GM12875 (cell line): ENCODE data around the gene CCL24.
"Not testable (repeated sequence)": the region's sequence is repeated elsewhere in the genome, so short reads cannot be mapped to it uniquely, and the experiment has no call there.

Experiments used
- H3K4me3 ChIP-seq: one replicate; pipeline ENCODE4 v1.5.1; 2011; ENCODE audit warnings: low read depth, low read length, control low read depth
- CTCF ChIP-seq: IDR thresholded peaks from 2 replicates; pipeline ENCODE4 v1.5.1; 2011; ENCODE audit warnings: low read depth, mild to moderate bottlenecking, control low read depth, inconsistent platforms, low read length, moderate library complexity, borderline replicate concordance; ENCODE audit not compliant: insufficient read depth

Gene CCL24

GRCh38 chr7:75849573-75849972 is 36.0 kb upstream of the CCL24 start:
- no peak overlapping the region for H3K4me3 ChIP-seq

GRCh38 chr7:75847707-75848106 is 34.1 kb upstream of the CCL24 start:
- H3K4me3 ChIP-seq: no peak overlapping the region
- no peak for TF ChIP-seq CTCF

More at GRCh38 chr7:75849573-75849972, 36.0 kb upstream of the CCL24 start:
- TF ChIP-seq CTCF: no peak

- H3K4me3 ChIP-seq: not testable (repeated sequence)
Measured at GRCh38 chr7:75845132-75845531, 31.5 kb upstream of the CCL24 start.

- no peak overlapping the region for H3K4me3 ChIP-seq
- TF ChIP-seq CTCF: no peak
Measured at GRCh38 chr7:75844158-75844557, 30.6 kb upstream of the CCL24 start.

GRCh38 chr7:75843613-75844116 is 30.1 kb upstream of the CCL24 start:
- no peak for TF ChIP-seq CTCF
- no peak overlapping the region for H3K4me3 ChIP-seq

GRCh38 chr7:75842836-75843446 is 29.3 kb upstream of the CCL24 start:
- H3K4me3 ChIP-seq: no peak overlapping the region
- no peak for TF ChIP-seq CTCF

GRCh38 chr7:75840029-75840428 is 26.4 kb upstream of the CCL24 start:
- TF ChIP-seq CTCF: no peak
- H3K4me3 ChIP-seq: no peak overlapping the region

- not testable (repeated sequence) for H3K4me3 ChIP-seq
Measured at GRCh38 chr7:75838281-75838930, 24.8 kb upstream of the CCL24 start.
